GM23338 (cell line): ENCODE data around the gene ISCU. TPM values are rescaled to one million over a fixed set of nuclear protein-coding genes. Genes with fewer than 3 reads are reported as not detected.

ENCODE experiments used
- ATAC-seq: fragments of 200-7000 bp; cut with Tn5 transposase; 3 replicates; pipeline ENCODE4 v1.9.1; 2020
- DNase-seq: peaks from one replicate; pipeline ENCODE4 v3.0.0-alpha.2; 2015; ENCODE audit warnings: low spot score
- H2AFZ ChIP-seq: fragments of 200-600 bp; sonication (generic); 2 replicates; pipeline ENCODE4 v1.8.0; 2016; ENCODE audit warnings: antibody characterized with exemption, mild to moderate bottlenecking, moderate library complexity
- H3F3A ChIP-seq: fragments of 200-600 bp; sonication (generic); replicated peaks from 2 replicates; pipeline ENCODE4 v1.8.0; 2017; ENCODE audit warnings: antibody characterized with exemption, mixed run types, low read depth
- H3K27ac ChIP-seq: fragments of 200-600 bp; sonication (generic); 2 replicates; pipeline ENCODE4 v1.6.1; 2016; ENCODE audit warnings: low read depth
- H3K27me3 ChIP-seq: fragments of 200-600 bp; sonication (generic); 2 replicates; pipeline ENCODE4 v1.8.0; 2016; ENCODE audit warnings: mild to moderate bottlenecking, mixed run types, moderate library complexity; ENCODE audit not compliant: insufficient read depth
- H3K36me3 ChIP-seq: fragments of 200-600 bp; sonication (generic); 2 replicates; pipeline ENCODE4 v1.8.0; 2016; ENCODE audit warnings: mild to moderate bottlenecking; ENCODE audit not compliant: insufficient read depth
- H3K4me1 ChIP-seq: fragments of 200-600 bp; sonication (generic); 2 replicates; pipeline ENCODE4 v1.8.0; 2016; ENCODE audit warnings: mild to moderate bottlenecking, moderate library complexity; ENCODE audit not compliant: insufficient read depth
- H3K4me2 ChIP-seq: fragments of 200-600 bp; sonication (generic); 2 replicates; pipeline ENCODE4 v1.7.1; 2017; ENCODE audit warnings: mixed run types
- H3K4me3 ChIP-seq: fragments of 200-600 bp; sonication (generic); 2 replicates; pipeline ENCODE4 v1.6.1; 2016; ENCODE audit warnings: mixed run types
- H3K79me2 ChIP-seq: fragments of 200-600 bp; sonication (generic); replicated peaks from 2 replicates; pipeline ENCODE4 v1.8.0; 2017; ENCODE audit warnings: mild to moderate bottlenecking; ENCODE audit not compliant: insufficient read depth
- H3K9me2 ChIP-seq: fragments of 200-600 bp; sonication (generic); 2 replicates; pipeline ENCODE4 v1.8.0; 2017; ENCODE audit not compliant: insufficient read depth
- H4K20me1 ChIP-seq: fragments of 200-600 bp; sonication (generic); replicated peaks from 2 replicates; pipeline ENCODE4 v1.8.0; 2017; ENCODE audit warnings: mild to moderate bottlenecking; ENCODE audit not compliant: insufficient read depth
- H3K27ac Mint-ChIP-seq: 2 replicates; pipeline ENCODE4 v1.8.0; 2020; ENCODE audit warnings: inconsistent platforms, mild to moderate bottlenecking, moderate library complexity, mixed read lengths
- H3K27me3 Mint-ChIP-seq: 3 replicates; pipeline ENCODE4 v1.8.0; 2022; ENCODE audit warnings: low read depth, mild to moderate bottlenecking, moderate library complexity, mixed read lengths, inconsistent platforms; ENCODE audit not compliant: insufficient read depth, poor library complexity
- H3K36me3 Mint-ChIP-seq: 3 replicates; pipeline ENCODE4 v1.8.0; 2021; ENCODE audit warnings: low read depth, mild to moderate bottlenecking, inconsistent platforms, moderate library complexity, mixed read lengths
- H3K4me1 Mint-ChIP-seq: 3 replicates; pipeline ENCODE4 v1.8.0; 2020; ENCODE audit warnings: mild to moderate bottlenecking, inconsistent platforms, mixed read lengths
- H3K4me3 Mint-ChIP-seq: 3 replicates; pipeline ENCODE4 v1.8.0; 2021; ENCODE audit warnings: moderate library complexity, mild to moderate bottlenecking, inconsistent platforms, mixed read lengths
- H3K9me3 Mint-ChIP-seq: 3 replicates; pipeline ENCODE4 v1.8.0; 2020; ENCODE audit warnings: moderate library complexity, mild to moderate bottlenecking, inconsistent platforms, mixed read lengths
- CREB1 ChIP-seq: fragments of 250-450 bp; sonication (Bioruptor Pico); IDR thresholded peaks from 2 replicates; pipeline ENCODE4 v1.5.0; 2020; ENCODE audit warnings: low read depth, mild to moderate bottlenecking, moderate library complexity
- CTCF ChIP-seq, 2 experiments: fragments of 200-600 bp in 1 of 2; sonication (generic) in 1 of 2; conservative IDR thresholded peaks; 2 replicates each; pipeline versions ENCODE4 v1.5.1 to v1.6.1; 2016 to 2017; ENCODE audit warnings: antibody characterized with exemption in 2 of 2, low read depth in 2 of 2, mild to moderate bottlenecking in 2 of 2, moderate library complexity in 1 of 2
- ETS1 ChIP-seq: IDR thresholded peaks from 2 replicates; pipeline ENCODE4 v1.6.1; 2016; ENCODE audit warnings: antibody characterized with exemption
- EZH2 ChIP-seq: fragments of 200-600 bp; sonication (generic); IDR thresholded peaks from one replicate; pipeline ENCODE4 v1.8.0; 2017; ENCODE audit warnings: antibody characterized with exemption, mild to moderate bottlenecking, low read depth; ENCODE audit not compliant: unreplicated experiment
- EZH2phosphoT487 ChIP-seq: fragments of 200-600 bp; sonication (generic); IDR thresholded peaks from one replicate; pipeline ENCODE4 v1.8.1; 2018; ENCODE audit warnings: antibody characterized with exemption; ENCODE audit not compliant: unreplicated experiment
- JUNB ChIP-seq: IDR thresholded peaks from one replicate; pipeline ENCODE4 v1.6.1; 2016; ENCODE audit warnings: antibody characterized with exemption; ENCODE audit not compliant: unreplicated experiment
- NANOG ChIP-seq: IDR thresholded peaks from 2 replicates; pipeline ENCODE4 v1.6.1; 2016; ENCODE audit warnings: antibody characterized with exemption, borderline replicate concordance
- POLR2AphosphoS5 ChIP-seq: IDR thresholded peaks from 2 replicates; pipeline ENCODE4 v1.6.1; 2016; ENCODE audit warnings: antibody characterized with exemption, low read depth
- ZNF331 ChIP-seq: fragments of 250-450 bp; sonication (Bioruptor Pico); IDR thresholded peaks from 2 replicates; pipeline ENCODE4 v1.5.0; 2020; ENCODE audit warnings: low read depth, mild to moderate bottlenecking, moderate library complexity
- ZNF462 ChIP-seq: fragments of 250-450 bp; sonication (Bioruptor Pico); IDR thresholded peaks from 2 replicates; pipeline ENCODE4 v1.5.0; 2020; ENCODE audit warnings: mild to moderate bottlenecking, moderate library complexity
- polyA plus RNA-seq: library from polyadenylated mRNA; unstranded; fragments of >200 nt; fragmentation: Nextera tagmentation; extraction: Ambion mirVana; gene quantifications from 2 replicates; pipeline ENCODE4 v1.2.1, GENCODE V29; 2016
- total RNA-seq: library from RNA; depleted of rRNA; stranded (reverse); fragments of >200 nt; shearing (Covaris generic); gene quantifications from 2 replicates; pipeline ENCODE4 v1.2.3, GENCODE V29; 2014

Gene ISCU
- total and polyA plus RNA-seq, 2 experiments from 2014 or later: 123 to 129 TPM

- TF ChIP-seq ZNF462 (no peak), CREB1 (CRISPR knock-in tag) (no peak), EZH2 (no peak), ZNF331 (no peak), EZH2phosphoT487 (no peak), NANOG (no peak)
These were observed 42.7 kb downstream of the ISCU start (continued) for GRCh38 chr12:108605000-108605689.

- H3K27ac ChIP-seq: no peak overlapping the region
- H3K79me2 ChIP-seq: no peaks in the 10 kb centered on the region
- ATAC-seq (no peak), DNase-seq (no peak)
- 0 out of 2 replicates have a peak, but pooled peaks cover 6% of the 10 kb centered on the region for H3F3A ChIP-seq
- H2AFZ ChIP-seq: no peak overlapping the region
- no peaks in the 10 kb centered on the region; the same call in 1 of the 2 replicates for H3K4me1 ChIP-seq
- no peaks in the 10 kb centered on the region for H3K9me2 ChIP-seq
- H3K27me3 ChIP-seq: no peaks in the 10 kb centered on the region
- H3K4me2 ChIP-seq: no peak overlapping the region
- H3K9me3 Mint-ChIP-seq: no peaks in the 10 kb centered on the region
- peak overlapping the region; percentile 48; the same call in 1 of the 2 replicates for H3K27ac Mint-ChIP-seq
- H3K36me3 ChIP-seq: no peaks in the 10 kb centered on the region
- H4K20me1 ChIP-seq: no peaks in the 10 kb centered on the region
- no peak overlapping the region for H3K4me3 ChIP-seq
- H3K27me3 Mint-ChIP-seq: peaks cover 8% of the 10 kb centered on the region
- H3K4me1 Mint-ChIP-seq: peaks cover 18% of the 10 kb centered on the region
- H3K36me3 Mint-ChIP-seq: no peaks in the 10 kb centered on the region
- no peak overlapping the region for H3K4me3 Mint-ChIP-seq
- TF ChIP-seq EZH2 (no peak), POLR2AphosphoS5 (no peak), NANOG (no peak), CREB1 (CRISPR knock-in tag) (no peak), ETS1 (no peak), CTCF (conservative IDR thresholded peaks at IDR 0.05; ENCODE audit: low read depth in 2 of 2) (no peak), JUNB (no peak)
These were observed 43.5 kb downstream of the ISCU start for GRCh38 chr12:108605690-108606406.
